ENCODE results near the gene ZNF184.

Gene ZNF184

DNA sequence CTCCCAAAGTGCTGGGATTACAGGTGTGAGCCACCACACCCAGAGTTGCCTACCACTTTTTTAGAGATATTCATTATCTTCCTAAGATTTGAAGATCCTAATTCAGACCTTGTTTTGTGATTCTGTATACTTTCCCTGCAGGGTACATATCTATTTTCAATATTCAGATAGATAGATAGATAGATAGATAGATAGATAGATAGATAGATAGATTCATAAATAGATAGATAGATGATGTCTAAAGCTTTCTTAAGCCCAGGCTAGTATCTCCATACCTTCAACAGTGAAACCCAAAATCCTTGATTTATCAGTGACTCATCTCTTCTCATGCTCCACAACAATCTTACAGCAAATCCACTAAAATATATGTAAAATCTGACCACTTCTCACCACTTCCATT, 53.5 kb downstream of the ZNF184 start:
- no peak for DNase-seq

DNA sequence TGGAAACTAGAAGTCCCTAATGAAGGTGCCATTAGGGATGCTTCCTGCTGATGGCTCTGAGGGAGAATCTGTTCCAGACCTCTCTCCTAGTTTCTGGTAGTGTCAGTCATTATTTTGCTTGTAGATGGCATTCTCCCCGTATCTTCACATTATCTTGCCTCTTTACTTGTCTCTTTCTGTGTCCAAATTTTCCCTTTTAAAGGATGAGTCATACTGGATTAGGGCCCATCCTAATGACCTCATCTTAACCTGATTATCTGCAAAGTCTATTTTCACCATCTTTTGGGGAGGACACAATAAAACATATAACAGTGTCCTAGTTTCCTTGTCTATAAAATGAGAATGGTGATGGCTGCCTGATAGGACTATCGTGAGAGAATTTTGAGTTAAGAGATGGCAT, 57.0 kb downstream of the ZNF184 start:
- no peak for DNase-seq

GRCh38 chr6:27414996-27415395, 57.9 kb downstream of the ZNF184 start:
- no peak for DNase-seq

DNA sequence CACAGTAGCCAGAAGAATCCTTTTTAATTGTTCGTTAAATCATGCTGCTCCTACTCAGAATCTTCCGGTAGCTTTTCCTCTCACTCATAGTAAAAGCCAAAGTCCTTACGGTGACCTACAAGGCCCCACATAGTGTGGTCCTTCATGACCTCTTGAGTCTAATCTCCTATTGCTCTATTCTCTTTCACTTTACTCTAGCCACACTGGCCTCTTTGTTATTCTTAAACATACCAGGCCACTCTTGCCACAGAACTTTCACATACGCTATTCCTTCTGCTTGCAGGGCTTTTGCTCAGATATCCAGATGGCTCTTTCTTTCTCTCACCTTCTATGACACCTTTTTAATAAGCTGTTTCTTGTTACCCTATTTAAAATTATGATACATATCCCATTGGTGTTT, 58.6 kb downstream of the ZNF184 start:
- DNase-seq: no peak

GRCh38 chr6:27407153-27407814, 65.6 kb downstream of the ZNF184 start:
- DNase-seq: no peak

GRCh38 chr6:27406085-27406484, 66.8 kb downstream of the ZNF184 start:
- no peak for DNase-seq

GRCh38 chr6:27400877-27401642, 71.8 kb downstream of the ZNF184 start:
- no peak for DNase-seq

All from NCI-H1092 treated with DMSO at 0.1 percent for 48 hours (cell line).